Measurements from ENCODE around the gene MBNL3. TPM values are rescaled to one million over a fixed set of nuclear protein-coding genes. Genes with fewer than 3 reads are reported as not detected.
"Not testable (repeated sequence)": the region's sequence is repeated elsewhere in the genome, so short reads cannot be mapped to it uniquely, and the experiment has no call there.

MBNL3 gene
- polyA plus RNA-seq, 1 donor, result 16.4 TPM

DNA sequence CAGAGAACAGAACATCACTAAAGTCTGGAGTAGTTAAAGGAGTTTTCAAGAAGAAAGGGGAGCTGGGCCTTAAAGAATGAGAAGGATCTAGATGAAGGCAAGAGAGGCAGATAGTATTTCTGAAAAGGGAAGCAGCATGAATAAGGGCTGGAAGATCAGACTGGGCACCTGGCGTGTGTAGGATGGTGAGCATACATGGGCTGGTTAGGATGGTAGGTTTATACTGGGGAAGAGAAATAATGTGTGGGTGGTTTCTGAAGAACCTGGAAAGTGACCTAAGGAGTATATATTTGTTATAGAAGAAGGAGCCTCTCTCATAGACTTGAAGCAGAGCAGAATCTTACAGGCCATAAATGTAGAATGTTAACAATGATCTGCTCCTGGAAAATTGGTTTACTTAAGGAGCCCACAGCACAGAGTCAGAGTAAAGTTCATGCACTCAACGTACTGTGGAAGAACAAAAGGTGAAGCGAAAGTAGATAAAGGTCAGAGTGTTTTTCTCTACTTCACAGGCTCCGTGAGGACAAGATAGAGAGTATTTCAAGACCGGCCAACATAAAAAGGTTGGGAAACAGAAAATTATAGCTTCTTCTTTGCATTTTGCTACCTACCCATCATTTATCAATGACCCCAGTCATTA is 35.8 kb downstream of the MBNL3 start:
- DNase-seq, result peak in 1 of 2 donors; percentile 52
- no CpG with 5 or more reads among the region's 5 CpGs for WGBS (ENCODE audit: insufficient coverage, low lambda C conversion rate)
- no peak overlapping the region for H3K4me3 ChIP-seq (ENCODE audit: low read length)

DNA sequence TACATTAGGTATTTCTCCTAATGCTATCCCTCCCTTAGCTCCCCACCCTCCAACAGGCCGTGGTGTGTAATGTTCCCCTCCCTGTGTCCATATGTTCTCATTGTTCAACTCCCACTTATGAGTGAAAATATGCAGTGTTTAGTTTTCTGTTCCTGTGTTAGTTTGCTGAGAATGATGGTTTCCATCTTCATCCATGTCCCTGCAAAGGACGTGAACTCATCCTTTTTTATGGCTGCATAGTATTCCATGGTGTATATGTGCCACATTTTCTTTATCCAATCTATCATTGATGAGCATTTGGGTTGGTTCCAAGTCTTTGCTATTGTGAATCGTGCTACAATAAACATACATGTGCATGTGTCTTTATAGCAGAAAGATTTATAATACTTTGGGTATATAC is 42.9 kb downstream of the MBNL3 start:
- DNase-seq; H3K4me1 ChIP-seq (ENCODE audit: control insufficient read depth, insufficient read depth, low read length); H3K9me3 ChIP-seq (ENCODE audit: control insufficient read depth, low read depth, low read length); H3K27ac ChIP-seq (ENCODE audit: low read length); H3K27me3 ChIP-seq (ENCODE audit: control insufficient read depth, insufficient read depth, low read length); H3K4me3 ChIP-seq (ENCODE audit: low read length); H3K36me3 ChIP-seq (ENCODE audit: control insufficient read depth, insufficient read depth, low read length): not testable (repeated sequence)
- no CpG with 5 or more reads among the region's 3 CpGs for WGBS (ENCODE audit: insufficient coverage, low lambda C conversion rate)

More for the DNA sequence above, 35.8 kb downstream of the MBNL3 start:
- H3K27ac ChIP-seq (ENCODE audit: low read length), result no peak overlapping the region
- H3K36me3 ChIP-seq (ENCODE audit: control insufficient read depth, insufficient read depth, low read length), result no peaks in the 10 kb centered on the region
- no peaks in the 10 kb centered on the region for H3K9me3 ChIP-seq (ENCODE audit: control insufficient read depth, low read depth, low read length)
- H3K4me1 ChIP-seq (ENCODE audit: control insufficient read depth, insufficient read depth, low read length), result no peaks in the 10 kb centered on the region
- no peaks in the 10 kb centered on the region for H3K27me3 ChIP-seq (ENCODE audit: control insufficient read depth, insufficient read depth, low read length)

DNA sequence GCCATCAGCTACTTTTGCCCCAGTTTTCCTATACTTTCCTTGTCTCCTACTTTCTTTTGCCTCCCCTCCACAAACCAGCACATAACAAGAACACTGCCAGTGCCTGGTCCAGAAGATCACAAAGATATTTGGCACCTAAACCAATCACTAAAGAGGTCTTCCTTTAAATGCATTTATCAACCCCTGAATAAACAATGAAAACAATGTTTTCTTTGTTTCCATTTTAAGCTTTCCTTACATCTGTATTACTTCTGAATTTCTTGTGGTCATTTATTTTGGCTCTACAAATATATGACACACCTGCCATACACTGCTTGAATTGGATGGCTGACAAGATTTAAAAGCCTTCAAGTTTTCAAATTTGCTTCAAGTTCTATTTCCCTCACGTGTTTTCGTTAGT is 43.9 kb downstream of the MBNL3 start:
- no peak for DNase-seq
- Histone ChIP-seq H3K27me3 (ENCODE audit: control insufficient read depth, insufficient read depth, low read length) (no peaks in the 10 kb centered on the region), H3K27ac (ENCODE audit: low read length) (no peak overlapping the region), H3K36me3 (ENCODE audit: control insufficient read depth, insufficient read depth, low read length) (no peaks in the 10 kb centered on the region), H3K4me1 (ENCODE audit: control insufficient read depth, insufficient read depth, low read length) (no peaks in the 10 kb centered on the region), H3K4me3 (ENCODE audit: low read length) (no peak overlapping the region), H3K9me3 (ENCODE audit: control insufficient read depth, low read depth, low read length) (no peaks in the 10 kb centered on the region)
- WGBS (ENCODE audit: insufficient coverage, low lambda C conversion rate), result no CpG with 5 or more reads among the region's 2 CpGs

DNA sequence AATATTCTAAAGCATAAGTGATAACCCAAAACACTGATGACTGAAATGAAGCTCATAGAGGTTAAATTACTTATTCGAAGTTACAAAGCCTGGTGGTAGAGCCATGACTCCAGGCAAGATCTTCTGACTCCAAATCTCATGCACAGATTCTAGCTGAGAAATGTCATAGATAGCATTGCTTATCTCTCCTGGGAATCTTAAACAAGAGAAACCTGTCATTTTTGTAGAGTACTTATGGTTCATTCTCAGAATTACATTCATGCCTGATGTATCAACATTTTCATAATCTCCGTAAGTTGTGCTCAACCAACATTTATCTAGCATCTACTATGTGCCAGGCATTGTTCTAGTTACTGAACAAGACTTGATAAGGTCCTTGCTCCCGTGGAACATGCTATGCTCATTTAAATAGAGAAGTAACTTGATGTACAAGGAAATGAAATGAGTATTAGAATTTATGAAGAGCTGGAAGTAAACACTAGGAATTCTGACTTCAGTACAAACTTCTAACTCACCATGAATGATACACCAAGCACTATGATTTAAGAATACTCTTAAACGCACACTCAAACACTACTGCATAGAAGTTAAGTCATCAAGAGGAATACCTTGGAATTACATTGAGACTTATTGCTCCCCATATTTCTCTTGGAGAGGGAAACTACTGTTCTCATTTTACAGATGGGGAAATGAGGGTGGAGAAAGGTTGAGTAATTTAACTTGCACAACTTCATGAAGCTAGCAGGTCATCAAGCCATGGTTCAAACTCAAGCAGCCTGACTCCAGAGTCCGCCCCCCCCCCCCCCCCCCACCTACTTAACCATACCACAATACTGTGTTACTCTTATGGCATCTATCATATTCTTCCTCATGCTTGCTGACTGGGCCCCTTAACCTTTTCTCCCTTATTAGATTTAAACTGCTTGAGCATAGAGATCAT is 45.4 kb downstream of the MBNL3 start:
- Histone ChIP-seq H3K4me3 (ENCODE audit: low read length) (no peak overlapping the region), H3K36me3 (ENCODE audit: control insufficient read depth, insufficient read depth, low read length) (no peaks in the 10 kb centered on the region), H3K9me3 (ENCODE audit: control insufficient read depth, low read depth, low read length) (no peaks in the 10 kb centered on the region), H3K27ac (ENCODE audit: low read length) (no peak overlapping the region), H3K27me3 (ENCODE audit: control insufficient read depth, insufficient read depth, low read length) (no peaks in the 10 kb centered on the region), H3K4me1 (ENCODE audit: control insufficient read depth, insufficient read depth, low read length) (no peaks in the 10 kb centered on the region)
- WGBS (ENCODE audit: insufficient coverage, low lambda C conversion rate), result no CpG with 5 or more reads among the region's 5 CpGs
- peak; percentile 29 to 35 for DNase-seq

DNA sequence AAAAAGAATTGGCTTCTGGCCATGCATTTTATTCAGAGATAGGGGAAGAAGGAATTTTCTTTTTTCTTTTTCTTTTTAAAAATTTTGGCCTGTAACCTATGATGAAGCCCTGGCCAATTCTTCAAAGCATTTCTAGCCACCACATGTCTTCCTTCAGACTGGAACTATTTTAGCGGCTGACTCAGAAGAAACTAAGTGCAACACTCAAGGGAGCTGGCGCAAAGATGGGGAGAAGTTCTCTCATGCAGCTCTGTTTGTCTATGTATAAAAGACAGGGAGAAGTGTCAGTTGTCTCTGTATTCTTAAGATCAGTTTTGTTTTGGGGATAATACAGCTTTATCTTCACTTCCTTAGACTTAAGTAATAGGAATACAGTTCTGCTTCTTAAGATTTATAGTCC is 46.1 kb downstream of the MBNL3 start:
- H3K4me1 ChIP-seq (ENCODE audit: control insufficient read depth, insufficient read depth, low read length), result no peaks in the 10 kb centered on the region
- H3K27ac ChIP-seq (ENCODE audit: low read length), result no peak overlapping the region
- DNase-seq, result no peak
- no CpG with 5 or more reads among the region's 2 CpGs for WGBS (ENCODE audit: insufficient coverage, low lambda C conversion rate)
- no peaks in the 10 kb centered on the region for H3K36me3 ChIP-seq (ENCODE audit: control insufficient read depth, insufficient read depth, low read length)
- H3K27me3 ChIP-seq (ENCODE audit: control insufficient read depth, insufficient read depth, low read length), result no peaks in the 10 kb centered on the region
- no peak overlapping the region for H3K4me3 ChIP-seq (ENCODE audit: low read length)
- H3K9me3 ChIP-seq (ENCODE audit: control insufficient read depth, low read depth, low read length), result no peaks in the 10 kb centered on the region

DNA sequence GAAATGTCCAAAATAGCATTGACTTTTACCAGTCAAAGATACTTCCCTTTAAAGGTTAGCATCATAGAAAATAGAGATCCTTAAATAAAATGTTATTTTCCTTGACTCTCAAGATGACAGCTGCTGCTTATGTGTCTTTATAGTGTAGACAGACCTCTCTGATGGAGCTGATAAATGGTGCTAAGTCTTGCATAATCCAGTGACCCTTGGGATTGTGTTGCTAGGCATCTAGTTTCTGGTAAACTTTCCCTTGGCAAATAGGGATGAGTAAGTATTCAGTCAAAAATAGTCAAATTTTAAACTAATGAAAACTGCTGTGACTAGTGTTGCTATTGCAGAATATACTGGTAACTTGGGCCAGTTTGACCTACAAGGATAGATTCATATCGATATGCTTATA is 53.6 kb downstream of the MBNL3 start:
- WGBS (ENCODE audit: insufficient coverage, low lambda C conversion rate), result no CpG with 5 or more reads among the region's 1 CpG
- DNase-seq, result no peak
- H3K36me3 ChIP-seq (ENCODE audit: control insufficient read depth, insufficient read depth, low read length), result no peaks in the 10 kb centered on the region
- peaks cover 4% of the 10 kb centered on the region for H3K4me1 ChIP-seq (ENCODE audit: control insufficient read depth, insufficient read depth, low read length)
- no peaks in the 10 kb centered on the region for H3K9me3 ChIP-seq (ENCODE audit: control insufficient read depth, low read depth, low read length)
- no peak overlapping the region for H3K4me3 ChIP-seq (ENCODE audit: low read length)
- H3K27ac ChIP-seq (ENCODE audit: low read length), result no peak overlapping the region
- H3K27me3 ChIP-seq (ENCODE audit: control insufficient read depth, insufficient read depth, low read length), result no peaks in the 10 kb centered on the region

DNA sequence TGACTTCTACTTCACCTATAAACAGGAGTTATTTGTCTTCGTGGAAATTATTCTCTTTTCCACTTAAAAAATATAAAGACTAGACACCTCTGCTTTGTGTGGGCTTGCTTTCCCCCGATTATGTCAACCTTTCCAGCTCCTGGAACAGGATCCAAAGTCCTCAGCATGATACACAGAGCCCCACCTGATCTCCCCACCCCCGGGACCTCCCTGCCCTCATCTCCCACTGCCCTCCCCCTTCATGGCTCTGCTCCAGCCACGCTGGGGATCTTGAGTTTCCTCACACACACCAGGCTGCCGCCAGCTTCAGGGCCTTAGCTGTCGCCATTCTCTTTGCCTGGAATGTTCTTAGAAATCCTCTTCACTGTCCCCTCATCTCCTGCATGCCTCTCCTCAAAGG is 55.3 kb downstream of the MBNL3 start:
- peak overlapping the region; percentile 35 for H3K27ac ChIP-seq (ENCODE audit: low read length)
- H3K4me1 ChIP-seq (ENCODE audit: control insufficient read depth, insufficient read depth, low read length), result peaks cover 4% of the 10 kb centered on the region

DNA sequence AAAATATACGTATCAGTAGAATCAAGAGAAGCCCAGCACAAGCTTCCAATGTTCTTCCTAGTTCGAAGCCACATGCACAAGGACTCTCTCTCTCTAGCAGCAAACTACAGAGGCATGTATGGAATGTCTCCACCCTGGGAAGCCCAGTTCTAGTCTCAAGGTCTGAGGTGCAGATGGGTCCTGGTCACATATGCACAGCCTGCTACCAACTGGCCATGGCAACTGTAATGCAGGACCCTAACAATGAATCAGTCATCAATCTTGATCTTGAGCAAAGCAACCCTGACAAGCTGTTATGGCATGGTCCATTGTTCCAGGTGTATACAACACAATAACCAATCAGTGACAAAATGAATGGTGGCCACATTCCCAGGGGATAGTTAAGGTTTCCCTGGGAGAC is 55.8 kb downstream of the MBNL3 start:
- Histone ChIP-seq H3K4me3 (ENCODE audit: low read length) (no peak overlapping the region), H3K4me1 (ENCODE audit: control insufficient read depth, insufficient read depth, low read length) (peaks cover 4% of the 10 kb centered on the region), H3K9me3 (ENCODE audit: control insufficient read depth, low read depth, low read length) (no peaks in the 10 kb centered on the region), H3K27ac (ENCODE audit: low read length) (peak overlapping the region; percentile 35), H3K27me3 (ENCODE audit: control insufficient read depth, insufficient read depth, low read length) (no peaks in the 10 kb centered on the region), H3K36me3 (ENCODE audit: control insufficient read depth, insufficient read depth, low read length) (no peaks in the 10 kb centered on the region)
- peak; percentile 38 to 39 for DNase-seq
- WGBS (ENCODE audit: insufficient coverage, low lambda C conversion rate), result no CpG with 5 or more reads among the region's 2 CpGs

More for the DNA sequence above, 55.3 kb downstream of the MBNL3 start:
- no peak overlapping the region for H3K4me3 ChIP-seq (ENCODE audit: low read length)
- H3K36me3 ChIP-seq (ENCODE audit: control insufficient read depth, insufficient read depth, low read length), result no peaks in the 10 kb centered on the region
- no peaks in the 10 kb centered on the region for H3K9me3 ChIP-seq (ENCODE audit: control insufficient read depth, low read depth, low read length)
- no CpG with 5 or more reads among the region's 6 CpGs for WGBS (ENCODE audit: insufficient coverage, low lambda C conversion rate)
- no peaks in the 10 kb centered on the region for H3K27me3 ChIP-seq (ENCODE audit: control insufficient read depth, insufficient read depth, low read length)
- peak; percentile 47 to 68 for DNase-seq

DNA sequence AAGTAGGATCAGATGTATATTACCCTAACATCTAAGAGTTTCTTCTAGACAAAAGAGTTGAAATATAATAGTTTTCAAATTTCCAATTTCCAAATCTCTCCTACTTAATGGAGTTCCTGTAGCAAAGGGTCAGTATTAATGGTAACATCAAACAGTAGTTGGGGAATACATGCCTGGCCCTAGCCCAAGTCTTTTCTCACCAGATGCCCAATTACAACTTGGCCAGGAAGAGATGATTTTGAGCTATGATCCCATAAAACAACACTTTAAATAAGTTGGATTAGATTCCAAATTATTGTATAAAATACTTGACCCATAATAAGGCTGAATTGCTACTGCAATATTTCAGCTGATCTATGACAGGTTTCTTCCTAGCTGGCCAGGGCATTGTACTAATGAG is 59.9 kb downstream of the MBNL3 start:
- Histone ChIP-seq H3K4me1 (ENCODE audit: control insufficient read depth, insufficient read depth, low read length) (peaks cover 2% of the 10 kb centered on the region), H3K9me3 (ENCODE audit: control insufficient read depth, low read depth, low read length) (no peaks in the 10 kb centered on the region), H3K27ac (ENCODE audit: low read length) (no peak overlapping the region), H3K4me3 (ENCODE audit: low read length) (no peak overlapping the region), H3K36me3 (ENCODE audit: control insufficient read depth, insufficient read depth, low read length) (no peaks in the 10 kb centered on the region), H3K27me3 (ENCODE audit: control insufficient read depth, insufficient read depth, low read length) (no peaks in the 10 kb centered on the region)
- DNase-seq, result no peak

DNA sequence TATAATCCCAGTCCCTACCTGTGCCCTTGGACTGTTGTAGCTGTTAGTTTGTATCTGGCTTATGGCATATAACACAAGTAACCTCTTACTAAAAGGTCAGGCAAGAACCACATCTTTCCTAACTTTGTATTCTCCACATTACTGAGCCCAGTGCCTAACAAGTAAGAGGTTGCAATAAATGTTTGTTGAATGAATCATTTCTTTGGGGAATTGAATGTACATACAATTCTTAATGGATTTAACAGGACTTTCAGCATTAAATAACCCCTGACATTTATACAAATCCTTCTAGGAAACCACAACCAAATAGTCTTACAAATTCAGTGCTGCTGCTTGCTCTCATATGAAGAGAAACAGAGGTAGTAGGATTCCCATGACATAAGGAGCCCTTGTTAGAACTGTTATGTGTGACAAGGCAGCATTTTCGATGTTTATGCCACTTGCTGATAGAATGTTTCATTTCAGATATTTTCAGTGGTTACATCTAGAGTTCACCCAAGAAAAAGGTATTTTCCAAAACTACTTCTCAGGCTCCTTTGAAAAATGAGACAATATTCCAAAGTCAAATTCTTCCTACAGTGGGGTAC is 62.0 kb downstream of the MBNL3 start:
- WGBS (ENCODE audit: insufficient coverage, low lambda C conversion rate), result no CpG with 5 or more reads among the region's 1 CpG
- H3K27ac ChIP-seq (ENCODE audit: low read length), result no peak overlapping the region
- H3K9me3 ChIP-seq (ENCODE audit: control insufficient read depth, low read depth, low read length), result no peaks in the 10 kb centered on the region
- no peaks in the 10 kb centered on the region for H3K36me3 ChIP-seq (ENCODE audit: control insufficient read depth, insufficient read depth, low read length)
- no peak overlapping the region for H3K4me3 ChIP-seq (ENCODE audit: low read length)
- H3K4me1 ChIP-seq (ENCODE audit: control insufficient read depth, insufficient read depth, low read length), result no peaks in the 10 kb centered on the region
- no peaks in the 10 kb centered on the region for H3K27me3 ChIP-seq (ENCODE audit: control insufficient read depth, insufficient read depth, low read length)
- no peak for DNase-seq
